ENCODE data around the gene ARID1A.

Gene ARID1A

DNA sequence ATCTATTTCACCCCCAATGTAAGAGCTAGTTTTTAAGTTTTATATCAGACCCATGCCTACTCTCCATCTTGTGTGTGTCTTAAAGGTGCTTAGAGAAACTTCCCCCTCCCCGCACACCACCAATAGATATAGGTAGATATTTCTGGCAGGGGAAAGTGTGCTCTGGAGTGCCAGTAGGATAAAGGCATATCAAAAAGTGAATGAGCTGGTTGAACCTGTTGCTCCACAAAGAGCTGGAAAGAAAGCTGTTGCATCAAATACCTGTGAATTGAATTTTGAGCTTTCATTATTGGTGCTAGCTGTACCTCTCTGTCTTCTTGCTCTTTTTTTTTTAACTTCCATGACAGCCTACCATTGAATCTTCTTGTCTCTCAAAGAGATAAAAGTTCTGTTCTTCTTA is 32.8 kb downstream of the ARID1A start:
- no peaks in the 10 kb centered on the region for H3K27me3 ChIP-seq (ENCODE audit: low read depth, low read length)
- H3K4me2 ChIP-seq (ENCODE audit: low read length) = no peak overlapping the region
- H3K4me3 ChIP-seq (ENCODE audit: low read length) = no peak overlapping the region
- peaks cover 6% of the 10 kb centered on the region for H3K4me1 ChIP-seq (ENCODE audit: low read length)
- H3K9ac ChIP-seq (ENCODE audit: low read length) = no peak overlapping the region
- H2AFZ ChIP-seq (ENCODE audit: low read depth, low read length) = no peak overlapping the region
- peaks cover 36% of the 10 kb centered on the region for H3K36me3 ChIP-seq (replicated peaks; ENCODE audit: low read depth, low read length)
- TF ChIP-seq, protein P1, sequence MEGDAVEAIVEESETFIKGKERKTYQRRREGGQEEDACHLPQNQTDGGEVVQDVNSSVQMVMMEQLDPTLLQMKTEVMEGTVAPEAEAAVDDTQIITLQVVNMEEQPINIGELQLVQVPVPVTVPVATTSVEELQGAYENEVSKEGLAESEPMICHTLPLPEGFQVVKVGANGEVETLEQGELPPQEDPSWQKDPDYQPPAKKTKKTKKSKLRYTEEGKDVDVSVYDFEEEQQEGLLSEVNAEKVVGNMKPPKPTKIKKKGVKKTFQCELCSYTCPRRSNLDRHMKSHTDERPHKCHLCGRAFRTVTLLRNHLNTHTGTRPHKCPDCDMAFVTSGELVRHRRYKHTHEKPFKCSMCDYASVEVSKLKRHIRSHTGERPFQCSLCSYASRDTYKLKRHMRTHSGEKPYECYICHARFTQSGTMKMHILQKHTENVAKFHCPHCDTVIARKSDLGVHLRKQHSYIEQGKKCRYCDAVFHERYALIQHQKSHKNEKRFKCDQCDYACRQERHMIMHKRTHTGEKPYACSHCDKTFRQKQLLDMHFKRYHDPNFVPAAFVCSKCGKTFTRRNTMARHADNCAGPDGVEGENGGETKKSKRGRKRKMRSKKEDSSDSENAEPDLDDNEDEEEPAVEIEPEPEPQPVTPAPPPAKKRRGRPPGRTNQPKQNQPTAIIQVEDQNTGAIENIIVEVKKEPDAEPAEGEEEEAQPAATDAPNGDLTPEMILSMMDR (IDR thresholded peaks at IDR 0.05; ENCODE audit: low read depth, low read length) = no peak
- TF ChIP-seq EZH2phosphoT487 (IDR thresholded peaks at IDR 0.05; ENCODE audit: low read depth) = no peak
- H4K20me1 ChIP-seq (ENCODE audit: insufficient read depth, low read length) = peaks cover 60% of the 10 kb centered on the region
- no peak overlapping the region for H3K27ac ChIP-seq (ENCODE audit: low read length)
- H3K9me3 ChIP-seq (ENCODE audit: insufficient read depth, low read length) = no peaks in the 10 kb centered on the region
- peaks cover 90% of the 10 kb centered on the region for H3K79me2 ChIP-seq (ENCODE audit: low read length)

DNA sequence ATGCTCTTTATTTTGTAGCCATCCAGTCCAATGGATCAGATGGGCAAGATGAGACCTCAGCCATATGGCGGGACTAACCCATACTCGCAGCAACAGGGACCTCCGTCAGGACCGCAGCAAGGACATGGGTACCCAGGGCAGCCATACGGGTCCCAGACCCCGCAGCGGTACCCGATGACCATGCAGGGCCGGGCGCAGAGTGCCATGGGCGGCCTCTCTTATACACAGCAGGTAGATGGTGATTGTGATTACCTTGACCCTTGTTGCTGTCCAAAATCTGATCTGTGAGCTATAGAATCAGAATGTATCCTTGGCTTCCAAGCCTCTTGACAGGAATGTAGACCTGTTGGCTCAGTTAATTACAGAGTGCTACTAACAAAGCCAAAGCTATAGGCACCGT is 33.8 kb downstream of the ARID1A start:
- H3K36me3 ChIP-seq (replicated peaks; ENCODE audit: low read depth, low read length) = peaks cover 46% of the 10 kb centered on the region
- H3K27me3 ChIP-seq (ENCODE audit: low read depth, low read length) = no peaks in the 10 kb centered on the region
- no peaks in the 10 kb centered on the region for H3K9me3 ChIP-seq (ENCODE audit: insufficient read depth, low read length)
- no peak overlapping the region for H3K9ac ChIP-seq (ENCODE audit: low read length)
- no peak overlapping the region for H3K4me3 ChIP-seq (ENCODE audit: low read length)
- TF ChIP-seq, protein P1 (IDR thresholded peaks at IDR 0.05; ENCODE audit: low read depth, low read length) = no peak
- TF ChIP-seq EZH2phosphoT487 (IDR thresholded peaks at IDR 0.05; ENCODE audit: low read depth) = no peak
- H3K27ac ChIP-seq (ENCODE audit: low read length) = no peak overlapping the region
- peaks cover 51% of the 10 kb centered on the region for H4K20me1 ChIP-seq (ENCODE audit: insufficient read depth, low read length)
- H2AFZ ChIP-seq (ENCODE audit: low read depth, low read length) = no peak overlapping the region
- no peaks in the 10 kb centered on the region; the same call in 1 of the 2 replicates for H3K4me1 ChIP-seq (ENCODE audit: low read length)
- no peak overlapping the region for H3K4me2 ChIP-seq (ENCODE audit: low read length)
- peaks cover 90% of the 10 kb centered on the region for H3K79me2 ChIP-seq (ENCODE audit: low read length)

DNA sequence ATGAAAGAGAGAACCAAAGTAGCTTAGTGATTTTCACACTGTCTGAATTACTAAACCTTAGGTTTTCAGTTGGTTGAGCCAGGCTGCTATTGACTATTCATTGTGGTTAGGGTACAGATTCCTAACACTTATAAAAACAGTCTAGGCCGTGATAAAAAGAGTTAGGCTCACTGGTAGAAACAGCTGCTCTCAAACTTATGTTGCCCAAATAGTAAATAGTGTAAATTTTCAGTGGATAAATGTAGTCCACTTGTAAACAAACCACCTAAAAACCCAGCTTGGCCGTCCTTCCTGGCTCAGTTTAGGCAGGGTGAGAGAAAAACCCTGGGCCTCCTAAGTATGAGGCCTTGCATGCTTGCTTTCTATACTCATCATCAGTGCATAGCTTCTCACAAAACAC is 34.9 kb downstream of the ARID1A start:
- Histone ChIP-seq H3K4me1 (ENCODE audit: low read length) (no peaks in the 10 kb centered on the region), H3K27ac (ENCODE audit: low read length) (no peak overlapping the region), H3K27me3 (ENCODE audit: low read depth, low read length) (no peaks in the 10 kb centered on the region), H3K9ac (ENCODE audit: low read length) (no peak overlapping the region), H3K4me2 (ENCODE audit: low read length) (no peak overlapping the region), H2AFZ (ENCODE audit: low read depth, low read length) (no peak overlapping the region), H4K20me1 (ENCODE audit: insufficient read depth, low read length) (peaks cover 41% of the 10 kb centered on the region), H3K79me2 (ENCODE audit: low read length) (peaks cover 85% of the 10 kb centered on the region), H3K9me3 (ENCODE audit: insufficient read depth, low read length) (no peaks in the 10 kb centered on the region), H3K4me3 (ENCODE audit: low read length) (no peak overlapping the region), H3K36me3 (replicated peaks; ENCODE audit: low read depth, low read length) (peaks cover 48% of the 10 kb centered on the region)
- TF ChIP-seq, protein P1 (IDR thresholded peaks at IDR 0.05; ENCODE audit: low read depth, low read length) = no peak
- no peak for TF ChIP-seq EZH2phosphoT487 (IDR thresholded peaks at IDR 0.05; ENCODE audit: low read depth)

DNA sequence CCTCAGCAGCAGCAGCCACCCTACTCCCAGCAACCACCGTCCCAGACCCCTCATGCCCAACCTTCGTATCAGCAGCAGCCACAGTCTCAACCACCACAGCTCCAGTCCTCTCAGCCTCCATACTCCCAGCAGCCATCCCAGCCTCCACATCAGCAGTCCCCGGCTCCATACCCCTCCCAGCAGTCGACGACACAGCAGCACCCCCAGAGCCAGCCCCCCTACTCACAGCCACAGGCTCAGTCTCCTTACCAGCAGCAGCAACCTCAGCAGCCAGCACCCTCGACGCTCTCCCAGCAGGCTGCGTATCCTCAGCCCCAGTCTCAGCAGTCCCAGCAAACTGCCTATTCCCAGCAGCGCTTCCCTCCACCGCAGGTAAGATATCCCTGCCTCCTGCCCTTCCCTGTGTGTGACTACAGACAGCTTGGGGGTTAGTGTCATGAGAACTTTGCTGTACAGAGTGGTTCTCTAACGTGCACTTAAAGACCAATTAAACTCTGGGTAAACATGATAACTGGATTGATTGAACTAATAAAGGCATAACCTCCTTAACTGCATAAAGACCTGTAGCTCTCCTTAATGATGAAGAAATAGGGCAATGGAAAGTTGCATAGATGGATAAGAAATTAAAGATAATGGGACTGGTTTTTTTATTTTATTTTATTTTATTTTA is 35.6 kb downstream of the ARID1A start:
- Histone ChIP-seq H3K36me3 (replicated peaks; ENCODE audit: low read depth, low read length) (peaks cover 48% of the 10 kb centered on the region), H3K27ac (ENCODE audit: low read length) (no peak overlapping the region), H3K4me3 (ENCODE audit: low read length) (no peak overlapping the region), H2AFZ (ENCODE audit: low read depth, low read length) (no peak overlapping the region), H4K20me1 (ENCODE audit: insufficient read depth, low read length) (peaks cover 35% of the 10 kb centered on the region), H3K4me2 (ENCODE audit: low read length) (no peak overlapping the region), H3K79me2 (ENCODE audit: low read length) (peaks cover 81% of the 10 kb centered on the region), H3K4me1 (ENCODE audit: low read length) (no peaks in the 10 kb centered on the region), H3K9me3 (ENCODE audit: insufficient read depth, low read length) (no peaks in the 10 kb centered on the region), H3K9ac (ENCODE audit: low read length) (no peak overlapping the region), H3K27me3 (ENCODE audit: low read depth, low read length) (no peaks in the 10 kb centered on the region)
- TF ChIP-seq, protein P1 (IDR thresholded peaks at IDR 0.05; ENCODE audit: low read depth, low read length) = no peak
- TF ChIP-seq EZH2phosphoT487 (IDR thresholded peaks at IDR 0.05; ENCODE audit: low read depth) = no peak

All from OCI-LY3 (cell line).